GDM1 (cell line): Measurements from ENCODE around the gene SPON1.

Source experiments
- DNase-seq: peaks from one replicate; lab custom pipeline; 2025; lab: John Stamatoyannopoulos, UW

The SPON1 gene

DNA sequence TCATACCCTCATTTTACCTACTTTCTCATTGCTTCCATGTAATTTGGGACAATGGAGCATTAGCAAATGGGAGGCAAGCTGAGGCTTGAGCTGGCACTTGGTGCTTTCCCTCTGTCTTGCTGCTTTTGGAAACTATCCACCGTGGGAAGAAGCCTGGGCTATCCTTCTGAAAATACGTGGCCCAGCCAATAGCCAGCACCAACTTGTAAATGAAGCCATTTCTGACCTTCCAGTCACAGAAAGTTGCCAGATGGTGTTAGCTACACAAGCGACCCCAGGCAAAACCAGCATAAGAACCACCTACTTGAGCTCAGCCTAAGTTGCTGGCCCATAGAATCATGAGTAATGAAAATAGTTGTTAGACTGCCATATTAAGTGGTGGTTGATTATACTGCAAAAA, 18.5 kb upstream of the SPON1 start:
- DNase-seq = no peak

DNA sequence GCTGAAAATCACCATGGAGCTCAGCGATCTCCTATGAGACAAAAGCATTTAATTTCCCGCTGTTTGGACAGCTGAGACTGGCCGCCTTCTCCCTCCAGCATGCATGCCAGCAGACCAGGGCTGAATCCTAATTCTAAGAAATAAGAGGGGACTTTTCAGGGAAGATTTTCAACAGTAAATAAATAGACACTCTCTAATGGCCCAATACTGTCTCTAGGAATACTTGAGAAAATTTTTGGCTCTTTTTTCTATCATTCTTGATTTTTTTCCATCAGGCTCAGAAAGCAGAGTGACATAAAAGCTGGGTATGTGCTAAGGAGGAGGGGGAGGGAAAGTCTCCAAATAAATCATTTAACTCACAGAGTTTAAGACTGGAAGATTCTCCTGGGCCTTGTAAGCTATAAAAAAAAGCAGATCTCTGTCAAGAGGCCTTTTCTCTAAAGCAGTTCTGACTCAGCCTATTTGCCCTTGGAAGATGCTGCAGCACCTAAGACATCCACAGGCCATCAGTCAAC, 17.6 kb upstream of the SPON1 start:
- no peak for DNase-seq

DNA sequence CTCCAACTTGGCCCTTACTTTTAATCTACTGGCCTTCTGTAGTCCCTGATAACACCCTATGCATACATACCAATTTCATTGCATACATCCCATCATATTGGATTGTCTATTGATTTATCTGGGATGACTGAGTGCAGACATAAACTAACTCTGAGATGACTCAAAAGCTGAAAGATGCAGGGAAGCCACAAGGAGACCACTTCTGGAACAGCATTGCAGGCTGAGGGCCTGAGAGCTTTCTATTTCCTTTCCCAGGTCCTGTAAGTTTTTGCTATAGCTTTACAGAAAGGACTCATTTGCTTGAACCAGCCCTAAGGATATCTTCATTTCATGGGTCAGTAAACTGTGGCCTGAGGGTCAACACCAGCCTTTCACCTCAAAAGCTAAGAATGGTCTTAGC, 15.1 kb upstream of the SPON1 start:
- no peak for DNase-seq

DNA sequence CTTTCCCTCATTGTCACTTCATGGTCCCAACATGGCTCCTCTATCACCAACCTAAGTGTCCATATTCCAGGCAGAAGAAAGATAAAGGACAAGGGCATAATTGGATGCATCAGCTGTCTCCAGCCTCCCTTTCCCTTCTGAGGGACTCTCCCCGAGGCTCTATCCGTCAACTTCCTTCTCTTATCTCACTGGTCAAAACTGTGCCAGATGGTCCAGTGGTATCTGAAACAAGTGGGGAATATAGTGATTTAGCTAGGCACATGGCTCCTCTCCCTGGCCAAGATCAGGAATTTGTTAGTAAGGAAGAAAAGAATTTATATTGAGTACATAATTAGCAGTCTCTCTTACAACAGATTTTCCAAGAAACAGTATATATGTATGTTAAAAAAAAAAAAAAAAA, 12.6 kb upstream of the SPON1 start:
- no peak for DNase-seq

DNA sequence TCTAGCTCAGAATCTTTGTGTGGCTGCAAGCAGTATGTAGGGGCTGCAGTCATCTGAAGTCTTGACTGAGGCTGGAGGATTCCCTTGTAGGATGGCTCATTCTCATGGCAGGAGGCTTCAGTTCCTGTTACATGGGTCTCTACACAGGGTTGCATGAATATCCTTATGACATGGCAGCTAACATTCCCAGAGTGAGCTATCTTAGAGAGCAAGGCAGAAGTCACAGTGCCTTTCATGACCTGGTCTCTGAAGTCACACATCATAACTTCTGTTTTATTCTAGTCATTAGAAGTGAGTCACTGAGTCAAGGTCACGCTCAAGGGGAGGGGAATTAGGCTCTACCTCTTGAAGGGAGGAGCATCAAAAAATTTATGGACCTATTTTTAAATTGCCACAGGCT, 10.3 kb upstream of the SPON1 start:
- DNase-seq = no peak

DNA sequence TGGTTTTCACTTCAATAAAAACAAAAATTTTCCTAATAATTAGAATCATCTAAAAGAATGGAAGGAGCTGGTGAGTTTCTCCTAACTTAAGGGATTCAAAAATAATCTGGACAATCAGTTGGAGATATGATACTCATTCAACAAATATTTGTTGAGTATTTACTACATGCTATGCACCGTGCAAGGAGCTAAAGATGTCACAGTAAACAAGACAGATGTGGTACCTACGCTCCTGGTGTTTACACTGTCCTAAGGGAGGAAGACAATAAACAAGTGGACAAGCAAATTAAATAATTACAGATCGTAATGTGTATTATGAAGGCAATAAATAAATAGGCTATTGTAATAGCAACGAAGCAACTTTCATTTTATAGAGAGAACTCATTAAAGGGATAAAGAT, 9.9 kb upstream of the SPON1 start:
- DNase-seq = no peak

DNA sequence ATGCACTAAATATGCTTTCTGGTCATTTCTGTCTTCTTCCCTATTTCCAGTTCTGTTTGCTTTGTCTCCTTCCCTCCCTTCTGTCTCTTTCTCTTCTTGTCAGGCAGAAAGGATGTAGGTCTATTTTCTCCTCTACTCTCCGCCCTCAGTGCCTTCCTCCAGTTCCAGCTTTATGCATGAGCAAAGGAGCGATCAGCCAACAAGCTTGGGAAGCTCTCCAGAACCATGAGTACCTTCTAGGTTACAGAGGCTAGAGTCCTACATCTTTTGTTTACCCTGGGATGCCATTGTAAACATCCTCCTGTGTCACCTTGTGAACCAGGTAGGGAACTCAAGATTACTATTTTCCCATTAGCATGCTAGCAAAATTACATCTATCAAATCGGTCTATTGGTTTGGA, 7.9 kb upstream of the SPON1 start:
- DNase-seq = no peak

DNA sequence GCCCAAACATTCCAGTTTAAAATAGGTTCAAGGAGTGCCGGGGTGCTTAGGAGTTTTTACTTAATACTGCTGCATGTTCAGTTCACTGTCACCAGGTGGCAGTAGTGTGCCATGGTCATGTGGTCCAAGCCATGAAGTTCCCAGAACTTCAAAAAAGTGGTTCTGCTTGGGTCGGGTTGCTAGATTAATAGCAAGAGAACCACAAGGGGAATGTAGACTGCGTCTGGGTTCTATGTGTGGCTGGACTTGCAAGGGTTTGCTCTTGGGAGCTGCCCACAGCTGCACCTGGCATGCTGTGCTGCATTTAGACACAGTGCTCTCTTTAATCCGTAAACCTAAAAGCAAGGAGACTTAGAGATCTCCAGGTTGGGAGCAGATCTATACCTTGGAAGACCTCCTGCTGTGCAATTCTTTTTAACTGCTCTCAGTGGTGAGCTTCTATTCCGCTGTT, 6.5 kb upstream of the SPON1 start:
- no peak for DNase-seq

DNA sequence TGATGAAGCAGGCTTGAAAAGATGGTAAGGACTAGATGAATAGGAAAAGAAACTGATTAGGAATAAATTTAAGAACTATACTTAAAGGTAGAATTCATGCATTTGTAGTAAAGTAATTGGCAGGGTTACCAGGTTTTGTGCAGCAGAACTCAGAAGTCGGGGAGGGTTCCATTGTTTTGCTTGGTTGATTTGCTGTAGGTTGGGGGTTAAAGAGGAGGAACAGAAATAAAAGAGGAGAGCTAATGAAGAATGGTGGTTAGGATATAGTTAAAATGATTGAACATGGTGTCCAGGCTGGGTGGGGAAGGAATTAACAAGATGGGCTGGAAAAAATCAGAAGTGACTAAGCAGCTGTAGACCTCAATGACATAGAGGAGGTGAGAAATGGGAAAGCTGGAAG, 5.5 kb upstream of the SPON1 start:
- DNase-seq = no peak

DNA sequence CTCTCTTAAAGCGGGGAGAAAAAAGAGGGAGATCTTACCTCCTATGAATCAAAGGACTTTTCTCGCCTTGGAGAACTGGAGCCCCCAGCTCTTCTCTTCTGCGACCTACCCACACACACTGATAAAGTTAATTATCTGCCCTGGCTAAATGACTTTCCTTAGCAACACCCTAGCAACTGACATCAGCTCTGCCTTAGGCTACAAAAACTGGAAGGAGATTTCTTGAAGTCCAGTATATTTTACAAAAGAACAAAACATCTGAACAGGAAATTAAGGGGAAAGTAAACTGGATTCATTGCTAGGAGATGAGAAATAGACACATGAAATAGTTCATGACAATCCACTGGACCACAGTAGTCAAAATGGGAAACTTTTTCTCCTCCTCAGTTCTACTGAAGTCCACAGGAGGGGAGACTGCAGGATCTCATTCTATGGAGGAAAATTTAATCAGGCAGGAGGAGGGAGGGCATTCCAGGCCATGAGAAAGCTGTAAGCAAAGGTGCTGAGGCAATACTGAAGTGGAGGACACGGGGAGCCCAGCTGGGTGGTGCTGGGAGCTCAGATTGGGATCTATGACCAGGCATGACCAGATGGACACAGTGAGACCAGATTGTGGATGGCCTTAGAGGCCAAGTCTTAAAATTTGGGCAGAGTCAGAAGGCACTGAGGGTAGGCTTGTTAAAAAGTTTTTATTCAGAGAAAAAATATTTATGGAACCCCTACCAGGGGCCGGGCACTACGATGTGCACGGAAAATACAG, 3.7 kb upstream of the SPON1 start:
- no peak for DNase-seq

DNA sequence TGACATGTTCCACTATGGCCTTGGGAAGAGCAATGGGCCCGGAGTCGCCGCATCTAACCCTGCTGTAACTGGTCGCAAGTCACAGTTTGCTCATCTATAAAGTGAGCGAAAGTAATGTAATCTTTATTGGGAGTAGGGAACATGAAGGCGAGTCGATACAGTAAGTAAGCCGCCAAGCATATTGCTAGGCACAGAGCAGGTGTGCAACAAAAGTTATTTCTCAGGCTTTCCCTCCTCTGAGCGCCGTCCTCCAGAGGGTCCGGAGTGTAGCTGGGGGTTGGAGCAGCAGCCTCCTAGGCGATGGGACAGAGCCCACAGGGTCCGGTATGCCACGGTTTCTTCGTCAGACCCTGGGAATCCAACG, 343 bp upstream of the SPON1 start:
- no peak for DNase-seq

DNA sequence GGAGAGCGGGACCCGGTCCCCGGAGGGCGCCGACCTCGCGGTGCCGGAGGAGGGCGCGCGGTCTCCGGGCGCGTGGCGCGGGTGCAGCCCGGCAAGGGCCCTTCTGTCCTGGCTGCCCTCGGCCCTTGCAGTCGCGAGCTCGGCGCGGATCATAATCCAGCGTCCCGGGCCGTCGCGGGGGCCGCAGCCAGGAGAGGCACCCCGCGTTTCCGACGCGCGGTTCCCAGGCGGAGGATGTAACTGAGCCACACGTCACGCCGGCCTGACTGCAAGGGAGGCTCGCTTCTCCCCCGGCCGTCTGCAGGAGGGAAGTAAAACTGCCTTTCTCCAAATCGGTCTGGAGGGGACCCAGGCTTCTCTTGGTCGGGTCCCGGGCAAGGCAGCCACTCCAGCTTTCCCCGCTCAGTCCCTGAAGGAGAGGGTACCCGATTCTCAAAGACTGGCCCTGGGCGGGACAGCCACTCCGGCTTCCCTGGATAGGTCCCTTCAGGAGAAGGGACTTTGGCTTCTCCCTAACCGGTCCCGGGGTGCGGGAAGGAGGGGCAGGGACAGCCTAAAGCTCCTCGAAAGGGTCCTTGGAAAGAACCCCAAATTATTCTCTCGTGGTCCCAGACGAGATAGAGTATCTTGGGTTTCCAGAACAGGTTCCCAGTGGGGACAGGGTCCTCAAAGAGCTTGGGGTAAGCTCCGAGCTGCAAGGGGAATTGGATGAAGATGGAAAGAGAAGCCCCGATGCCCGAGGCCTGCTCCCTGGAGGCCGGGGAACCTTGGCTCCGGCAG, 836 bp downstream of the SPON1 start:
- no peak for DNase-seq

DNA sequence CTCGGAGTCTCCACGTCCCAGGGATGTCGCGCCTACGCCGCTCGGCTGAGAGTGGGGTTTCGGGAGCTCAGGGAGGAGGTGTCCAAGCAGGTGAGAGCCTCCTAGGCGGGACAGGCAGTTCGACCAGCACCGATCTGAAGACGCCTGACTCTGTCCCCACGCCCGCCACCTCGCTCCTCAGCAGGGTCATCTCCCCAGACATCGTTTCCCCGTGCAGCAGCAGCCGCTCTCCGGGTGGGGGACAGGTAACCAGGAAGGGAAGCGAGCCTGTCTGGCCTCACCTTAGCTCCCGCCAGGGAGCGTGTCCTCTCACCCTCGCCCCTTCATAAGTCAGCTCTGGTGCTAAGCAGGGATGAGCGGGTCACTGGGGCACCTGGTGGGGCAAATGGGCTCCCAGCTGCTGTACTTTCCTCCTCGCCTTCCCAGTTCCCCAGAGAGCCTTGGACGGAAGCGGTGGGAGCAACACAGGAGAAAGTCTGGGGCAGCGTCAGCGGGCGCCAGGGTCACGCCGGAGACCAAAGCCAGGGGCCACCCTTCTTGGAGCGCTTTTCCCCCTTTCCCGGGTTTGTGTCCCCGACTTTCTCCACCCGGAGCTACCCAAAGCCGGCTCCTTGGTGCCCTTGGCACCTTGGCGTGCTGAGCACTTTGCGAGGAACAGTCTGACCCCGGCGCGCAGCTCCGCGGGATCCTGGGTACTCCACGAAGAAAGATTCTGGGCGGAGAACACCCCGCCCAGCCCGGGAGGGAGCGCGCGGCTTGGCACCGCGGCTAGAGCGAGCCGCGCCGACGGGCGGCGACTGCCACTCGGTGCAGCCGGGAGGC, 1.6 kb downstream of the SPON1 start:
- DNase-seq = no peak

DNA sequence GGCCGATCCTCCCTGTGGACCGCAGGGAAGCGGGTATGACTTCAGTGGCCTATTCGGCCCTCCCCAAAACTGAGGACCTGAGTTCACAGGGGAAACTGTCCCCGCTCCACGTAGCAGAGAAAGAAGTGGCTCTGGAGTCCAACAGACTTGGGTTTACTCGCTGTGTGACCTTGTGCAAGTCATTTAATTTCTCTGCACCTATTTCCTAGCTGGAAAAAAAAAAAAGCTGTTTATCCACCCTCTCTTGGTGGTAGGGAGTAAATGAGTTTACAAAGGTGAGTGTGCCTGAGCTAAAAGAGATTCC, 2.2 kb downstream of the SPON1 start:
- no peak for DNase-seq

DNA sequence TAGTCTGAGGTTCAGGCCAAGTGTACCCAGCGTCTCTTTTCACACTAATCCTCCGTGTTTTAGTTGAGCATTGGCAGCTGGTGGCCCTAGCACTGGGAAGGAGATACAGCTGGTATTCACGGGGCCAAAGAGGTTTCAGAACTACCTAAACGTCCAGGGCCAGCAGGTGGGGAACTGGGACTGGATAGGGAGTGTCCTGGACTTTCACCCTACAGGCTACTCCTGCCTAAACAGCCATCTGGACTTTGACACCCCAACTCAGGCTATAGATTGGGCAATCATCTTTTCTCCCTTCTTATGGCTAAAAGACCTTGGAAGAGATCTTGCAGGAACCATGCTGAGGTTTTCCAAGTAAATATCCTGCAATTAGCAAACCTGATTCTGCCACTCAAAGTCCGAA, 2.8 kb downstream of the SPON1 start:
- no peak for DNase-seq

DNA sequence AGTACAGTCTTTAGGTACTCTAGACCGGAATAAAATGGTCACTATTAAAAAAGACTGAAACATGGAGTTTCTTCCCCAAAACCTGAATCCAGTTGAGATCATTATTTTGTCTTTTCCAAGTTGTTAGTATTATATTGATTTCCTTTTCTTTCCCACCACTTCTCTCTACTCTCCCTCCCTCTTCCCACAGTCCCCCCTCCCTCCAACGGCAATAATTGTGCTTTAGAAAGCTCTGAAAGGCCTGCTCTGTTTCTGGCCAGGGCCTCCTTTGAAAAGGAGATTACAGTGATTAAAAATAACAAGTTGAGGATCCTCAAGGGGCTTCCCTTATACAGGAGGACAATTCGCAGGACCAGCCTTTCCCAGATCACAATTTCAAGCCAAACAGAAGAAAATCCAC, 3.5 kb downstream of the SPON1 start:
- no peak for DNase-seq

DNA sequence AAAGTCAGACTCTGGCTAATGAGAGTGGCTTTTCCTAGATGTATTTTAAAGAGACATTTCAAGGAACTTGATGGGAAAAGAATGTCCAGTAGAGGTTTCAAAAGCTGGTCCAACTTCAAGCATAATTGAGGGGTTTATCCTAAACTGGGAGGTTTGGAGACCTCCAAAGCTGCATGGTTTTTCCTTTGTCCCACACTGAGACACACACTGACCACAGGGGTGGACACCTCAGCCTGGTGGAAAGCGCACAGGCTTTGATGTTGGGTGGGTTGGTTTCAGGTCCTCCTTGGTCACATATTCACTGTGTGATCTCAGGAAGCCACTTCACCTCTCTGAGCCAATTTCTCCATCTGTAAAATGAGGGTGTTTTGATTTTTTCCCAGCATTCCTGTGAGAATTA, 4.0 kb downstream of the SPON1 start:
- no peak for DNase-seq

DNA sequence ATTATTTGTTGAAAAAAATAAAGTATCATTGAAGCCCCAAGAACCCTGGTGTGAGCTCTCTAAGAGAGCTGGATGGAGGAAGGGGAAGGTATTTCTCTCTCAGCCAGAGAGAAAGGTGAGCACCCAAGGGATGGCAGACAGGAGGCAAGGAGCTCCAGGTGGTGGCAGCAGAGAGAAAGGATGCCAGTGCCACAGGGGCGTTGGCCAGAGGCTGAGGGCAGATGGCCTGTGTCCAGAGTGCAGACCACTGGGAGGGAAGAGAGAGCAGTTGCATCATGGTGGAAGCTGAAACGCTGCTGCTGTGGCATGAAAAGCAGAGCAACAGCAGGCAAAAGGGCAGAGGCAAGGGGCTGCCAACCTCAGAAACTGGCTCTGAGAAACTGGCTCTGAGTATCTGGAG, 8.5 kb downstream of the SPON1 start:
- DNase-seq = no peak

DNA sequence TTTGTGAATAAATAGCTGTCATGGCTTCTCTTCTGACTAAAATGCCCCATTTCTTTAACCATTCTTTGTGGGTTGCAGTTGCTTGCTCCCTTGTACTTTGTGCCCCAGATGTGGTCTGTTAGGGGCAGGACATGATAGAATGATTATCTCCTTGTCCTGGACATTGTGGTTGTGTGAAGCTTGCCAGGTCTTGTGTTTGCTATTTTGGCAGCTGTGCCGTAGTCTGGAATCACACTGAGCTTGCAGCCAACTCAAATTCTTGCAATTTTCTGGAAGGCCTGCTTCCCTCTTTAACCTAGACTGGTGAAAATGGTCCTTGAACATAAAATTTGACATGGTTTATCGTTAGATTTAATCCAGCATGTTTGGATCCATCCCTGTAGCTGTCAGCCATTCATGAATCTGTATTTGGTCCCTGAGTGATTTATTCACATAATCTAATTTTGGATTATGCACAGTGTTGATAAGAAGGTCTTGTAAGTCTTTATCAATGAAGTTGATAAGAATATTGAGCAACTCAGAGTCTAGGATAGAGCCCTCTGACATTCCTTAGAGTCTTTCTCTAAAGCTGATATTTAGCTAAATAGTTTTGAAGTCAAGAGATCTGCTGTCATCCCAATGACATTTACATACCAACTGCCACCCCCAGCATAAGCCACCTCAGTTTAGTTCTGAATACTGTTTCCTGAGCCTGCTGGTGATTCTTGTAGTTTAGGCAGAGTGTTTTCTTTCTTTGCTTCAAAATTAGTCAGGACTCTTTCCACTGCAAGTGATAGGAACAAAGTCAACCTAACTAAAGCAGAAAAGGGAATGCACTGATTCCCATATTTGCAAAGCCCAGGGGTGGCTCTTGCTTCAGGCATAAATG, 9.8 kb downstream of the SPON1 start:
- no peak for DNase-seq

DNA sequence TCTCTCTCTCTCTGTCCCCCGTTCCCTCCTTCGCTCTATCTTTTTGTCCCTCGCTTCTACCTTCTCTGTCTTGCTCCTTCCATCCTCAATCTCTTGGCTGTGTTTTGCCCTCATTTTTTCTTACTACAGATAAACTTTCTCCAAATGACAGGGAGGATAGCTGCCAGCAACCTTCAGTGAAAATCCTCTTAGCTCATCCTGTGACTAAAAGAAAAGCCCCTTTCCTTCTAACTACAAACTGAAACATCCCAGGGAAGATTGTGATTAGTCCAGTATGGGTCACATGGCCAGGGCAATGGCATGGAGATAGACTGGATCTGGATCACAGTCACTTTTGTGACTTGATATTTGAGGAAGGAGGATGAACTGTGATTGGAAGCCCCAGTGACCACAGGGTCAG, 10.4 kb downstream of the SPON1 start:
- DNase-seq = no peak

DNA sequence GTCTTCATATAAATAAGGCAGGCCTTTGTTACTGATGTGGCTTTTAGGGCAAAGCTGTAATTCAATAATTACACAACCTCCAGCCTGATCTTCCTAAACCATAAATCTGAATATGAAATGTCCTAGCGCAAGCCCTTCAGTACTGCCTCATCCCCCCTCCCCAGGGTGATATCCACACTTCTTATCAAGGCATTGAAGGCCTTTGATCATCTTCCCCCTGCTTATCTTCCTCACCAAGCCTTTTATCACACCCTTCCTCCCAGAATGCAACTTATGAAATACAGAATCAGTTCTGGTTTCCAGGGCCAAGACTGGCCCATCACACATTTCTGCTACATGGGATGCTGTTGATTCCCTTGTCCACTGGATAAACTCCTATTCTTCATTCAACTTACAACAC, 12.1 kb downstream of the SPON1 start:
- DNase-seq = no peak
